Pons (tissue), 1 donor: Measurements from ENCODE around the gene HSD3B7.

Experiments
- DNase-seq: peaks from one replicate; pipeline ENCODE4 v3.0.0-alpha.2; 2016; ENCODE audit warnings: low spot score

HSD3B7 gene

DNA sequence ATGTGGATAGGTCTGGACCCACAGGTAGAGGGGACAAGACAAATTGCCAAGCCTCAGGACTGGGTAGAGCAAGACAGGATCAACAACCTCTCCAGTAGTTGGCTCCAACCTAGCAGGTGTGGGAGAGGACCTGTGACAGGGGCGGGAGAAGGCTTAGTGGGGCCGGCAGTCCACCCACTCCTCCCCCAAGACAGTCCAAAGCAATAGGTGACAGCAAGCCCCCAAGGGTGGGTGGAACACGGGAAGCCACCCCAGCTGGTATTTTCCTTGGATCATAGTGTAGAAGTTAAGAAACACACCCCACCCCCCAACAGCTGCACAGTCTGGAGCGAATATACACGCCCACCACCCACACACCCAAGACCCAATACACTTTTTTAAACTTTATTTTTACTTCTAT is 44.3 kb downstream of the HSD3B7 start:
- DNase-seq, result no peak

DNA sequence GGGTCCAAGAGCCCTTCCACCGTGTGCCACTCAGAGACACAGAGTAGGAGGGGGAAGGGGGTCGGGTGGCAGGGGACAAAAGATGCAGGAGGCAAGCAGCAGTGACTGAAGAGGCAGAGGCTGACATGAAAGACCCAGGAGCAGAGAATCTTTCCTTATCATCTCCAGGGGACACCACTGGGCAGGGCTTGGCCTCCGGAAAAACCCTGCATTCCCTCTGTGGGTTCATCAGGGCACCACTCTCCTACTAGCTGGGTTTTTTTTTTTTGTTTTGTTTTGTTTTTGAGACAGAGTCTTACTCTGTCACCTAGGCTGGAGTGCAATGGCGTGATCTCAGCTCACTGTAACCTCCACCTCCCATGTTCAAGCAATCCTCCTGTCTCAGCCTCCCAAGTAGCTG is 46.3 kb downstream of the HSD3B7 start:
- DNase-seq, result no peak

DNA sequence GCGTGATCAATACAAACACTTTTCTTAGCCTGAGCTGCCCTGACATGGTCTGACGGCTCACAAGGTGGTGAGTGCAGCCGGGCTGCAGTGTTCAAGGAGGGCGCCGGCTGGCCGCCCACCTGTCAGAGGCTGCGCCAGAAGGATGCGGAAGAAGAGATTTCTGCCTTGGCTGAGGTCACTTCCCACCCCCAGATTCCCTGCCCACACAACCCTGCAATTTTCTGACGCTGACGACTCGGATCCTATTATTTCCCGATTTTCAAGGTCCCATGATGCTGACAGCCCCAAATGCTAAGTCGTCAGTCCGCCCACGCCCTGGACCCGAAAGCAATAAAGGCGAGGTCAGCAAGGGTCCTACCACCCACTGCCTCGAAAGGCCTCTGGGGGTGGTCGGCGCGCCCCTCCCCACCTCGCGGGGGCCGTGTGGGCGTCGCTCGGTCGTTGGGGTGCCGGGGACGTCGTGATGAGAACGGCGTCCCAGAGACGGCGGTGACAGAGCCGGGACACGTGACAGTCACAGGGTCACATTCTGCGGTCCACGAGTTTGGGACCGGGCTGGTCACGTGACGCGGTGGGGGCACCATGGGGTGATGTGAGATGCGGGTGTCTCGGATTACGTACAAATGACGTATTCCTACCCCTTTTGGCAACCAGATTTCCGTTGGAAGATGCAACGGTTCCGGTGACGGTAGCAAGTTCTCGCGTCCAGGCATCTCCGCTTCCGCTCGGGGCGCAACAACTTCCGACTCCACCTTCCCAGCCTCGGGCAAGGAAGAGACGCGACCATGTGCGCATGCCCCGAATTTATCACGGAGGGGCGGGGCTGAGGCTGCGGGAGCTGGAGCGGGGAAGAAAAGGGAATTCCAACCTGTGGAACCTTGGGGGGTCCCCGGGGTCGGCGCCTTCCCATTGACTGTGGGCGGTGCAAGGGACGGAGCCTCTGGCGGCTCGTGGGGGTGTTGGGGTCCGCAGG is 48.0 kb downstream of the HSD3B7 start, which contains the start of gene STX4:
Gene STX4 (plus strand): TSS at position 823 of the 973 bp plus-strand sequence. CDS start 248 bp downstream, outside the sequence.
- peak; percentile 99 for DNase-seq

DNA sequence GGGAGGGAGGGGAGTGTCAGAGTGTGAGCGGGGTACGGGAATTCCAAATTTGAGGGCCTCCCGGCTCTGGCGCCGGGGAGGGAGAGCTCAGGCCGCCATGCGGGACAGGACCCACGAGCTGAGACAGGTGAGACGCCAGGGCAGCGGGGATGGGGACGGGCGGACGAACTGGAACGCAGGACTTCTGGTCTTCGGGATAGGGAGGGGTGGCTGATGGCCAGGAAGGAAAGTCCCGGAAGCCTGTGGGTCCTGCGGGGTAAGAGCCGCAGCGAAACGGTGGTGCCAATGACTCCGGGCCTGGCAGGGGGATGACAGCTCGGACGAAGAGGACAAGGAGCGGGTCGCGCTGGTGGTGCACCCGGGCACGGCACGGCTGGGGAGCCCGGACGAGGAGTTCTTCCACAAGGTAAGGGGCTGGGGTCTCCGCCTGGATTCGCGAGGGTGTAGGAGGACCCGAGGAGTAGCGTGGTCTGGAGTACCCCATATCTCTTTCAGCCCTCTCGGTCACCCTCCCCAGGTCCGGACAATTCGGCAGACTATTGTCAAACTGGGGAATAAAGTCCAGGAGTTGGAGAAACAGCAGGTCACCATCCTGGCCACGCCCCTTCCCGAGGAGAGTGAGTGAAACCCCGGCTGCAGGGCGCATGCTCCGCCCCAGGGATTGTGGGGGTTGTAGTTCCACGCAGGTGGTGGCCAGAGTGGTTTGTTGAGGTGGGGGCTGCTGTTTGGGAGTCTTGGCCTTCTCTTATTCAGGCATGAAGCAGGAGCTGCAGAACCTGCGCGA is 48.9 kb downstream of the HSD3B7 start:
- peak; percentile 95 for DNase-seq

DNA sequence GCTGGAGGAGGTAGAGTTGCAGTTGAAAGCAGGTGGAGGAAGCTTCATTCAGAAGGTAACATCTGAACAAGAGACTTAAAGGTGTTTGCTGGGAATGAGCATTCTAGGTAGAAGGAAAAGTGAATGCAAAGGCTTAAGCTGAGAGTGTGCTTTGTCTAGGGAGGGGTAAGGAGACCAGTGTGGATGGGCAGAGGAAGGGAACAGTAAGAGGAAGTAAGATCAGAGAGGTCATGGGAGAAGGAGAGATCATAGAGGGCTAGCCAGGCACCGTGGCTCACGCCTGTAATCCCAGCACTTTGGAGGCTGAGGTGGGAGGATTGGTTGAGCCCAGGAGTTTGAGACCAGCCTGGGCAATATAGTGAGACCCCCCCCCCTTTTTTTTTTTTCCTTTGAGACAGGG is 51.7 kb downstream of the HSD3B7 start:
- DNase-seq, result peak; percentile 40
